Small intestine (tissue), 7 donors: ENCODE measurements around the gene USH2A. TPM values are rescaled to one million over a fixed set of nuclear protein-coding genes. Genes with fewer than 3 reads are reported as not detected.

Experiments
- DNase-seq, 2 donors: peaks; one replicate each; pipeline versions ENCODE4 v3.0.0 to v3.0.0-alpha.2; 2013
- FAIRE-seq: peaks from 2 replicates; lab custom pipeline; 2012; peaks lifted over from hg19 to GRCh38; lab: Jason Lieb, UNC
- H3K27ac ChIP-seq, 3 donors: one replicate each; pipeline ENCODE4 v1.5.1; 2013; ENCODE audit warnings: low read length in 2 of 3, mild to moderate bottlenecking in 2 of 3, control low read depth in 1 of 3, inconsistent platforms in 1 of 3, low read depth in 1 of 3, moderate library complexity in 1 of 3
- H3K27me3 ChIP-seq, 3 donors: one replicate each; pipeline ENCODE4 v1.6.1; 2013; ENCODE audit warnings: low read length in 3 of 3, inconsistent platforms in 1 of 3; ENCODE audit not compliant: control insufficient read depth in 3 of 3, insufficient read depth in 3 of 3
- H3K36me3 ChIP-seq, 3 donors: one replicate each; pipeline ENCODE4 v1.6.1; 2013; ENCODE audit warnings: low read length in 3 of 3, inconsistent platforms in 1 of 3, low read depth in 1 of 3, mild to moderate bottlenecking in 1 of 3, moderate library complexity in 1 of 3; ENCODE audit not compliant: control insufficient read depth in 3 of 3, insufficient read depth in 2 of 3
- H3K4me1 ChIP-seq, 3 donors: one replicate each; pipeline ENCODE4 v1.6.1; 2013; ENCODE audit warnings: low read length in 2 of 3, inconsistent platforms in 1 of 3, low read depth in 1 of 3, mild to moderate bottlenecking in 1 of 3, moderate library complexity in 1 of 3; ENCODE audit not compliant: control insufficient read depth in 3 of 3, insufficient read depth in 2 of 3
- H3K4me3 ChIP-seq, 3 donors: one replicate each; pipeline ENCODE4 v1.5.1; 2013; ENCODE audit warnings: low read length in 3 of 3, control low read depth in 1 of 3, inconsistent platforms in 1 of 3, low read depth in 1 of 3, mild to moderate bottlenecking in 1 of 3, moderate library complexity in 1 of 3
- H3K9me3 ChIP-seq, 2 donors: one replicate each; pipeline ENCODE4 v1.6.1; 2013; ENCODE audit warnings: low read depth in 1 of 2, low read length in 1 of 2; ENCODE audit not compliant: control insufficient read depth in 2 of 2, insufficient read depth in 1 of 2
- WGBS, 3 donors: extraction: QIAGEN DNeasy Blood & Tissue Kit; methylation state at CpG; one replicate each; pipeline ENCODE4 v1.1.7; 2013; 5-methylcytosine and 5-hydroxymethylcytosine counted together
- polyA plus RNA-seq, 4 donors: library from polyadenylated mRNA; stranded (reverse) in 3 of 4; unstranded in 1 of 4; fragments of 200-250 nt in 3 of 4; fragments of 120-200 nt in 1 of 4; gene quantifications; one replicate each; pipeline versions ENCODE4 v1.2.1 to v1.2.3, GENCODE V29; 2013
- donor health status: healthy with polysubstance abuse.
- donor health status: control.
- donor health status: control.
- donor health status: Bipolar disorder and iron deficiency.
- donor health status: healthy.

USH2A gene
- polyA plus RNA-seq, 4 donors: under 0.01 to 0.07 TPM; not detected in 2

DNA sequence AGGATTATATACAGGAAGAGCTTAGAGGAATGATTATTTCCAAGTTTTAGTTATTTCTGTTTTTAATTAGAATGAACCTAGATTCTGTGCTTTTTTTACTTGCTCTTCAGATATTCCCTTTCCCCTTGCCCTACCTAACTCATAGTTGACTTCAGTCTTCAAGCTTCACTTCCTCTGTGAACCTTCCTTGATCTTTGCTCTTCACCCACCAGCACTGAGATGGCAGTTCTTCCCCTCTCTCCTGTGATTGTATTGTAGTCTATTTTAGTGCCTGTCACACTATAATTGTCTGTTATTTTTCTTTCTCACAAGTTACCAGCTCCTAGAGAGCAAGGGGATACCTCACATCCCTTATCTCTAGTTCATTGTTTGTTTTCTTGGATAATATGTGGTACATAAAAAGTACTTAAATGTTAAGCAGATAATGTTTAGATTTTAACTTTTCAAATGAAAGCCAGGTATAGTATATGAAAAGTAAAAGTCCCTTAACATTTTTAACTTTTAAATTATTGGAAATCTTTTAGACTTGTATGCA is 822.9 kb downstream of the USH2A start:
- DNase-seq (no peak), FAIRE-seq (no peak)
- H3K4me1 ChIP-seq: peaks cover 0 to 5% (median 0%) of the 10 kb centered on the region in 3 donors
- no peaks in the 10 kb centered on the region for H3K27me3 ChIP-seq
- H3K9me3 ChIP-seq: no peaks in the 10 kb centered on the region
- H3K36me3 ChIP-seq: peaks cover 0 to 8% (median 7%) of the 10 kb centered on the region in 3 donors
- H3K27ac ChIP-seq: no peak overlapping the region
- no peak overlapping the region for H3K4me3 ChIP-seq

DNA sequence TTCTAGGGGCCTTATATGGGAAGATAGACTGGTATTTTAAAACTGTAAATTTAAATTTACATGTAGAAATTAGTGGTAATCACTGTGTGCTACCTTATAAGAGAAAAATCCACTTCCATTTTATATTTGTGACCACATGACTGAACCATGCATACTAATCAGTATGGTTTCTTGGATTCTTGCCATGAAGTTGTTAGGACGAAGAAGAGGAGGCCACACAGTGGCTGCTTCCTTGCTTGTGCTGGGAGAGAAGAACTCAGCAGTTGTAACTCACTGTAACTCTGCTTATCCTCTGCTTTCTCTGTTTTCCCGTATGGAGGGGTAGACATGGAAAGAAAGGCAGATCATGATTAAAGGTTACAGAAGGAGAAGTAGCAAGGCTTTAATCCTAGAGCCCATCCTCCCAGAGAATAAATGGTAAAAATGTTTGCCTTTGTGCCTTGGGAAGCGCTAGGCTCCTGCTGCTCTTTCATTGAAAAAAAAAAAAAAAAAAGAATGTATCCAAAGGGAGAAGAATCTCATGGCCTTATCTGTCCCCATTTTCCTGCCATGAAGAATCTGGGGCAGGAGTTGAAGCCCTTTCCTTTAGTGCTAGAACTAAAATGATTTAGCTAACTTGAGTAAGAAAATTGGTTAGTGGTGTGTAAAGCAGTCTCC is 823.7 kb downstream of the USH2A start:
- Histone ChIP-seq H3K4me3 (no peak overlapping the region), H3K36me3 (peaks cover 0 to 8% (median 7%) of the 10 kb centered on the region in 3 donors), H3K27ac (no peak overlapping the region), H3K4me1 (peaks cover 0 to 5% (median 0%) of the 10 kb centered on the region in 3 donors), H3K9me3 (no peaks in the 10 kb centered on the region), H3K27me3 (no peaks in the 10 kb centered on the region)
- 60 to 69% (median 65%) methylated on average over 3 of the region's 3 CpGs for WGBS, 3 donors
- FAIRE-seq (no peak), DNase-seq (peak; percentile 24 to 41)

GRCh38 chr1:215597961-215598360 is 825.3 kb downstream of the USH2A start:
- Histone ChIP-seq H3K9me3 (no peaks in the 10 kb centered on the region), H3K27ac (no peak overlapping the region), H3K36me3 (peaks cover 0 to 8% (median 3%) of the 10 kb centered on the region in 3 donors), H3K4me3 (no peak overlapping the region), H3K27me3 (no peaks in the 10 kb centered on the region), H3K4me1 (peaks cover 0 to 5% (median 0%) of the 10 kb centered on the region in 3 donors)
- DNase-seq (no peak), FAIRE-seq (no peak)

GRCh38 chr1:215595231-215595630 is 828.0 kb downstream of the USH2A start:
- WGBS, 3 donors: 70 to 80% (median 76%) methylated on average over 2 of the region's 2 CpGs
- Histone ChIP-seq H3K27ac (no peak overlapping the region), H3K27me3 (no peaks in the 10 kb centered on the region), H3K9me3 (no peaks in the 10 kb centered on the region), H3K4me3 (no peak overlapping the region), H3K4me1 (peaks cover 0 to 5% (median 0%) of the 10 kb centered on the region in 3 donors), H3K36me3 (peaks cover 0 to 5% (median 4%) of the 10 kb centered on the region in 3 donors)
- DNase-seq: no peak
- no peak for FAIRE-seq

GRCh38 chr1:215594640-215595039 is 828.6 kb downstream of the USH2A start:
- WGBS, 3 donors: 66 to 85% (median 73%) methylated on average over 3 of the region's 3 CpGs
- no peaks in the 10 kb centered on the region for H3K9me3 ChIP-seq
- H3K4me3 ChIP-seq: no peak overlapping the region
- DNase-seq: no peak
- H3K36me3 ChIP-seq: peaks cover 0 to 4% (median 4%) of the 10 kb centered on the region in 3 donors
- no peak for FAIRE-seq
- H3K27me3 ChIP-seq: no peaks in the 10 kb centered on the region
- H3K4me1 ChIP-seq: peaks cover 0 to 5% (median 0%) of the 10 kb centered on the region in 3 donors
- no peak overlapping the region for H3K27ac ChIP-seq

GRCh38 chr1:215590779-215591491 is 832.3 kb downstream of the USH2A start:
- FAIRE-seq (no peak), DNase-seq (no peak)
- Histone ChIP-seq H3K4me1 (peaks cover 0 to 5% (median 0%) of the 10 kb centered on the region in 3 donors), H3K9me3 (peaks cover 0 to 3% of the 10 kb centered on the region in 2 donors), H3K36me3 (peaks cover 0 to 12% (median 2%) of the 10 kb centered on the region in 3 donors), H3K27ac (no peak overlapping the region), H3K4me3 (no peak overlapping the region), H3K27me3 (no peaks in the 10 kb centered on the region)
- 83 to 90% (median 87%) methylated on average over 4 of the region's 4 CpGs for WGBS, 3 donors

DNA sequence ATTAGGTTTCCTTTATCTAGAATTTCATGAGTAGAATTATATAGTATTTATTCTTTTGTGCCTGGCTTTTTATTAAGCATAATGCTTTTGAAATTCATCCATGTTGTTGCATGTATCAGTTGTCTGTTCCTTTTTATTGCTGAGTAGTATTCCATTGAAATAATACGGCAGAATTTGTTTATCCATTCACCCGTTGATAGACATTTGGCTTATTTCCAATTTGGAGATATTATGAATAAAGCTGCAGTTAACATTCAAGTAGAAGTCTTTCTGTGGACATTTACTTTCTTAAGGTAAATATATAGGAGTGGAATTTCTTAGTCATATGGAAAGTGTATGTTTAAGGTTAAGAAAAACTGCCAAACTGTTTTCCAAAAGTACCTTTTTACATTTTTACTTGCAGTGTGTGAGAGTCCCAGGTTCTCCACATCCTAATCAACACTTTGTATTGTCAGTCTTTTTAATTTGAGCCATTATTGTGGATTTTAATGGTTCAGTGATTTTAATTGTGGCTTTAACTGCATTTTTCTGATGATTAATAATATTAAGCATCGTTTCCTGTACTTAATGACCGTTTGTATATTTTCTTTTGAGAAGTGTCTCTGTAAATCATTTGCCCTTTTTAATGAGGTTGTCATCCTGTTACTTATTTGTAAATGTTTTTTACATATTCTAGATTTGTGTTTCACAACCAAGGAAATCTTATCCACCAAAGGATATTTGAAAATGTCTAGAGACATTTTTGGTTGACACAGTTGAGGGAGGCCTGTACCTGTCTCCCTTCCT is 833.4 kb downstream of the USH2A start:
- FAIRE-seq: no peak
- H3K27me3 ChIP-seq: no peaks in the 10 kb centered on the region
- no peaks in the 10 kb centered on the region for H3K4me1 ChIP-seq
- 74 to 80% (median 74%) methylated on average over 4 of the region's 4 CpGs for WGBS, 3 donors
- peaks cover 0 to 3% of the 10 kb centered on the region in 2 donors for H3K9me3 ChIP-seq
- H3K36me3 ChIP-seq: peaks cover 0 to 12% (median 2%) of the 10 kb centered on the region in 3 donors
- DNase-seq: no peak
- no peak overlapping the region for H3K4me3 ChIP-seq
- no peak overlapping the region for H3K27ac ChIP-seq

DNA sequence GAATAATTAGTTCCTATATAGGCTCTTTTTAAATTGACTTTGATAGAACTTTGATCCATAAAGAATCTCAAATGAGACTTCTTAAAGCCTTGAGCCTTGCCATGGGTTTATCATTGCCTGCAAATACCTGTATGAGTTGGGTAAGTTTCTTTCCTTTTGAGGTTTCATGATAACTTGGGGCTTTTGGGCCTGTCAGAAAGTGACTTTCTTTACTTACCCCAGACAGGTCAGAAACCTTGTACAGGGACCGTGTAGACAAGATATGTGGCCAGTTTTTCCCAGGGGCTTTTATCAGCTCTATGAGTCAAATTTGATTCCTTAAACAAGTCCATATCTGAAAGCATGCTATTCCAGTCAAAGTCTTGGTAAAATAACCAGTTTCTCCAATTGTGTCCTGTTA is 838.9 kb downstream of the USH2A start:
- Histone ChIP-seq H3K4me1 (no peaks in the 10 kb centered on the region), H3K36me3 (peaks cover 0 to 19% (median 4%) of the 10 kb centered on the region in 3 donors), H3K9me3 (peaks cover 0 to 3% of the 10 kb centered on the region in 2 donors), H3K27me3 (no peaks in the 10 kb centered on the region), H3K4me3 (no peak overlapping the region), H3K27ac (peak overlapping the region in 1 of 3 donors; percentile 11)
- FAIRE-seq: no peak
- WGBS, 3 donors: 85 to 91% (median 86%) methylated on average over 1 of the region's 1 CpG
- no peak for DNase-seq
